Neutrophil (primary cell): Measurements from ENCODE around the gene TEKTIP1.
A peak's percentile ranks its signal among the peaks of the same experiment; 100 is the strongest.

Source experiments
- H3K27ac ChIP-seq: fragments of 200-600 bp; sonication (generic); 2 replicates; pipeline ENCODE4 v1.5.1; 2016; ENCODE audit warnings: mild to moderate bottlenecking, moderate library complexity
- H3K27me3 ChIP-seq: fragments of 200-600 bp; sonication (generic); 2 replicates; pipeline ENCODE4 v1.6.0; 2016; ENCODE audit warnings: mild to moderate bottlenecking
- H3K36me3 ChIP-seq: fragments of 200-600 bp; sonication (generic); 2 replicates; pipeline ENCODE4 v1.5.1; 2017
- H3K4me1 ChIP-seq, 2 experiments: fragments of 200-600 bp in 1 of 2; sonication (generic) in 1 of 2; 1 replicate in 1 of 2; 2 replicates in 1 of 2; pipeline versions ENCODE4 v1.5.1 to v1.6.1; 2013 to 2016; ENCODE audit warnings: low read depth in 1 of 2, low read length in 1 of 2, mild to moderate bottlenecking in 1 of 2, moderate library complexity in 1 of 2; ENCODE audit not compliant: control insufficient read depth in 1 of 2, insufficient read depth in 1 of 2
- H3K4me3 ChIP-seq, 2 experiments: fragments of 200-600 bp in 1 of 2; sonication (generic) in 1 of 2; 1 replicate in 1 of 2; 2 replicates in 1 of 2; pipeline ENCODE4 v1.5.1; 2013 to 2016; ENCODE audit warnings: low read depth in 1 of 2, low read length in 1 of 2, mild to moderate bottlenecking in 1 of 2, moderate library complexity in 1 of 2
- H3K9me3 ChIP-seq: fragments of 200-600 bp; sonication (generic); 2 replicates; pipeline ENCODE4 v1.5.1; 2016
- CTCF ChIP-seq: fragments of 200-600 bp; sonication (generic); IDR thresholded peaks from 2 replicates; pipeline ENCODE4 v1.5.1; 2016; ENCODE audit warnings: antibody characterized with exemption

The TEKTIP1 gene

GRCh38 chr19:3536429-3537100, 2.4 kb upstream of the TEKTIP1 start:
- Histone ChIP-seq H3K27me3 (no peaks in the 10 kb centered on the region), H3K4me1 (peaks cover 4 to 5% of the 10 kb centered on the region in 2 experiments), H3K9me3 (no peaks in the 10 kb centered on the region), H3K36me3 (peaks cover 78% of the 10 kb centered on the region), H3K27ac (no peak overlapping the region), H3K4me3 (no peak overlapping the region)
- TF ChIP-seq CTCF, result no peak

- Histone ChIP-seq H3K36me3 (peaks cover 73% of the 10 kb centered on the region), H3K27me3 (no peaks in the 10 kb centered on the region), H3K4me3 (no peak overlapping the region), H3K4me1 (peaks cover 4 to 5% of the 10 kb centered on the region in 2 experiments), H3K27ac (peak overlapping the region; percentile 50), H3K9me3 (no peaks in the 10 kb centered on the region)
- TF ChIP-seq CTCF, result no peak
Observed at GRCh38 chr19:3537101-3537437, 1.9 kb upstream of the TEKTIP1 start.

GRCh38 chr19:3537438-3538240, 1.3 kb upstream of the TEKTIP1 start:
- H3K9me3 ChIP-seq, result no peaks in the 10 kb centered on the region
- peaks cover 4 to 5% of the 10 kb centered on the region in 2 experiments for H3K4me1 ChIP-seq
- TF ChIP-seq CTCF, result no peak
- H3K27ac ChIP-seq, result peak overlapping the region; percentile 50
- no peak overlapping the region for H3K4me3 ChIP-seq
- peaks cover 68% of the 10 kb centered on the region for H3K36me3 ChIP-seq
- H3K27me3 ChIP-seq, result no peaks in the 10 kb centered on the region

- Histone ChIP-seq H3K4me3 (no peak overlapping the region), H3K36me3 (peaks cover 68% of the 10 kb centered on the region), H3K27me3 (no peaks in the 10 kb centered on the region), H3K27ac (peak overlapping the region; percentile 50), H3K9me3 (no peaks in the 10 kb centered on the region), H3K4me1 (peaks cover 4 to 5% of the 10 kb centered on the region in 2 experiments)
- no peak for TF ChIP-seq CTCF
Observed at GRCh38 chr19:3538258-3538929, 580 bp upstream of the TEKTIP1 start.

GRCh38 chr19:3539756-3540118, 763 bp downstream of the TEKTIP1 start:
- H3K9me3 ChIP-seq, result no peaks in the 10 kb centered on the region
- peaks cover 5 to 6% of the 10 kb centered on the region in 2 experiments for H3K4me1 ChIP-seq
- no peak overlapping the region for H3K4me3 ChIP-seq
- no peak overlapping the region for H3K27ac ChIP-seq
- TF ChIP-seq CTCF, result no peak
- peaks cover 68% of the 10 kb centered on the region for H3K36me3 ChIP-seq
- no peaks in the 10 kb centered on the region for H3K27me3 ChIP-seq
